ENCODE results near the gene ADSL.

The ADSL gene

DNA sequence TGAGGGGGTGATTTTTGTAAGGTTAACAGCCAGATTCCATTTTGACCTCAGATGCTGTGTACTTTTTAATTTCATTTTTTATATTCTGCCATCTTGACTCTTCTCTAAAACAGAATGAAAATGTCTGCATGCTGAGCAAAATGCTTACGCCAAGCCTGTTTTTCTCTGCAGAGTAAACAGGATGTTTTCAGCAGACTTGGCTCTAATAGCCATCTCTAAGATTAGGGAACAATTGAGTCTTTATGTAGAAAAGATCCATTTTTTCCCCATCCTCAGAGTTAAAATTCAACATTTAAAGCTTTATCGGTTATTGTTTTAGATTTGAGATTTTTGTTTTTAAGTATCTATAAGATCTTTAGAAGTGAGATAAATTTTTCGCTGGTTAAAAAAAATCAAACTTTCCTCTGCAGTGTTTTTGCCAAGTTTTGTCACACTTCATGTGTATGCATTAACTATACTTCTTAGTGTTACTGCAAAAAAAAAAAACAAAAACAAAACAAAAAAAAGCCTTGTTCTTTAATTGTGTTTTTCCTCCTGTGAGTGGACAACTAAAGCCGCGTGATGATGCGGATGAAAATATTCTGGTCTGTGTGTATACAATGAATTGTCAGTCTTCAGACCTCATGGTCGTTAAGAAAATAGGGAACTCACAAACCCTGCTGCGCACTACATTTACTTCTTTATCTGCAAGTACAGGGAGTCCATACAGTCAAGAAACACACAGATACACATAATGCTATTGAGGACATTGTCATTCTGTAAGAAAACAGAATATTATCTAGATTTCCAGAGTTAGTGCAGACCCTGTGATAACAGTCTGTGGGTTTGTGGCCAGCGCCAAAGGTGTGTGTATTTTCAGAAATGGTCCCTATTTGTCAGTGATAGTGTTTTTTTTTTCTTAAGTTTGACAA is 17.5 kb upstream of the ADSL start:
- no peak for DNase-seq (ENCODE audit: low spot score)

DNA sequence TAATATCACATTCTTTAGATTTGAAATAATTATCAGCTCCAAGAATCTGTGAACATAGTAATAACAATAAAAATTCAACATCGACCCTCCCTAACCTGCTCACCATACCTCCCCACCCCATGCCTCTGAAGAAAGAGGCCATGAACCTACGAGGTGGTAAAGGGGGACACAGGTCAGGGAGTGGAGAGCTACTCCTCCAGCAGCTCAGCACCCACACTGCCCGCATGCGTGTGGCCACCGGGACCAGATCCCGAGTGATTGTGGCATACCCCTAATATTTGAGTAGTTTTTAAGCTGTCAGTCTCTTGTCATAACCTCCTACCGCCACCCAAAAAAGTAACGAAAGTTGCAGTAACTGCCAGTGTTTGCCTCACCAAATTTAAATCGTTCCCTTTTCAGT is 16.8 kb upstream of the ADSL start:
- no peak for DNase-seq (ENCODE audit: low spot score)

DNA sequence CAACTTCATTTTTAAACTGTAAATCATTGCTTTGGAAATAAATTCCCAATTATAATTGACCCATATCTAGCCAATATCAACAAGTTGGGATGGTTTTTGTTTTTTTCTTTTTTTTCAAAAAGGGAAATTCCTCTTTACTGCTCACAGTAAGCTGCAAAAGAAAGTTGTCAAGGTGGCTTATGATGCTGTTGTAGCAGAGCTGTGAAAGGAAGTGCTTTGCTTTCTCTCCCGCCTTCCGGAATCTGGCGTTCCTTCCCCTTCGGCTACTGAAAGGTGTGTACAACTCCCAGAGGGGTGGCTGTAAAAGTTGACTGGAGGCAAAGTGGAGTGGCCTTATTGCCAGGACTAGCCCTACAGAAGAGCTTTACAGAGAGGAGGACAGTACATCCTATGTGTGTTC is 16.2 kb upstream of the ADSL start:
- DNase-seq (ENCODE audit: low spot score), result no peak

DNA sequence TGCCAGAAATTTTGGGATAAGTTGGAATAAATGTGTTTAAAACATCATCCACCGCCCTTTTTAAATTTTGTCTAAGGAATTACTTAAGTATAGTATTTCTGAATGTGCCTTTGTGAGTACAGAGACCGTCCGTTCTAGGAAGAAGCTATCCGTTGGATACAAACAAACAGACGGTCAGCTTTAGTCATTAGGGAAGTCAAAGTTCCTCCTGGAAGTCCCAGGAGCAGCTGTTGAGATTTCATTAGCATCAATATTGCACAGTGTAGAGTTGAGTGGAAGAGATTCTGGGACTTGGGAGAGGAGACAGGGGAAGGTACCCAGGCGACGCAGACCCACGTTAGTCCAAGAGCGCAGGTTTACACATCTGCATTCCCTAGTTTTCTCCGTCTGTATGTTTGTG is 15.7 kb upstream of the ADSL start:
- DNase-seq (ENCODE audit: low spot score), result no peak

DNA sequence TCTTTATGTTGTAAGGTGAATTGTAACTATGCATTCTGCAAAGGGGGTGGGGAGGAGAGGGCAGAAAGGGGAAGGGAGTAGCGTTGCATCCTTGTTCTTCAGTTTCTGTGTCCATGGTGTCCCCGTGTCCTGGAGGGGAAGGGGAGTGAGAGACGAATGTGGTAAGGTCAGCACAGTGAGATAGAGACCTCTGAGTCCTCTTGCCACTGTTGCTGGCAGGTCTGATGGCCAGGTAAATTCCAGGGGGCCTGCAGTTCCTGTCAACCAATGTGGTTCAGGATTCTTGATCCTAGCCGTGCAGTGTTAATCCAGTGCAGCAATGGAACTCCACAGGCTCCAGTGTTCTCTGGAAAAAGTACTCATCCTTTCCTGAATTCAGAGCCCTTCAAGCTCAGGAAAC is 14.6 kb upstream of the ADSL start:
- no peak for DNase-seq (ENCODE audit: low spot score)

DNA sequence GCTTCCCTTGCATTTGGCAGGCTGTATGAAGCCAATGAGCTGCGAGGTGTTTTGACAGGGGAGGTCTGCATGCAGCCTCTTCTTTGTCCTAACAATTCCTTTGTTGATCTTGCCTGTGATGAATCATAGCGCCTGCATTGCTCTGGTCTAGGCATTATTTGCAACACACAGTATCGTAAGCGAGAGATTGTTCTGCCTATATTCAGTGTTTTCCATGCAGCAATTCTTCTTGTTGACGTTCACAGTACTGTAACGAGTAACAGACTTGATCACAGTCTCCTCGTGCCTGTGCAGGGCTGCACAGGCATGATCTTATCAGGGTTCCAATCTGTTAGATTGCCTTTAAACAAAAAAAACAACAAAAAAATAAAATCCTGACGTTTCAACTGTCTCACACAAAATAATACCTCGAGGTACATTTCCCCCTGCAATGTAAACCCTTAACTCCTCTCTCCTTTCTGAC is 13.9 kb upstream of the ADSL start:
- DNase-seq (ENCODE audit: low spot score), result no peak

DNA sequence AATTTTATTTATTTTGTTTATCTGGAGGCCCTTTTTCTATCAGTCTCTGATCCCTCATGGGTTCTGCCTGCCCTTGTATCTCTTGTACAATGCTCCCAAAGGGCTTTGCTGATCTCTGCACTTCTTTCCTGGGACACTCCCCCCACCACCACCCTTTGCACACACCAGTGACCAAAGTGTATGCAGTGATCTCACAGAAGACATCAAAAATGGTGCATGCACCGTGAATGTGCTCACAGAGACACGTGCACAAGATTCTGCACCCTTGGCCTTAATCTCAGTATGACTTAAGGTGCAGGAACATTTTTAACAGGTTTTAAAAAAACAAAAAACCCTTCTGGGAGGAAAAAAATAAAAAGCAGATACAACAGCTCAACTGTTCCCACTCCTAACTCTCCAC is 12.2 kb upstream of the ADSL start:
- no peak for DNase-seq (ENCODE audit: low spot score)

DNA sequence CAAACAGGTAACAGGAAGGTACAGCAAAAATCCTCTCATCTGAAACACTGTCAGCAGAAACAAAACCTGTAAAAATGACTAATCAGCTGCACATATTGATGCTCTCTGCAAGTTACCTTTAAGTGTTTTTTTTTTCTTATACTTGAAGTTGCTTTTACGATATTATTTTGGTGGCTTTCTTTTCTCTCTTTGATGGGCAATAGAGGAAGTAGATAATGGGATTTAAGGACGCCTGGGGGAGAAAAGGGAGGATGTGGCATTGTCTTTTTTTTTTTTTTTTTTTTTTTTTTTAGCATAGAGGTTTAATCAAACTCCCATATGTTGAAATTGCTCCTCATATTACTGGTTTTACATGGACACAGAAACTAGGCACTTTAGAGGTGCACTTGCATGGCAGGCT is 11.4 kb upstream of the ADSL start:
- DNase-seq (ENCODE audit: low spot score), result no peak

DNA sequence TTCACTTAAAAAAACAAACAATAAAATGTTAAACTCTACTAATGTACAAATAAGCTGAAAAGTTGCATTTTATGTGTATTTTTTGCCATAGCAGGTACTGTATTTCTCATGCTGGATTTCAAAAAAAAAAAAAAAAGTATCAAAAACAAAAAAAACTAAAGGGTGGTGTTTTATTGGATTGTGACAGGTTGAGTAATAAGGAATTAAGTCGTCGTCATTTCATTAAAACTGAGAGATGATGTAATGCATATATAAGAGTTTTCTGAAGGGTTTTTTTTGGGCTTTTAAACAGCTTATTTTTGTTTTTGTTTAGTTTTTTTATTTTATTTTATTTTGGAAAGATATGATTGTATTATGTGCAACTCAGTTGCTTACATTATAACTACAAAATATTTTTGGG is 10.9 kb upstream of the ADSL start:
- no peak for DNase-seq (ENCODE audit: low spot score)

DNA sequence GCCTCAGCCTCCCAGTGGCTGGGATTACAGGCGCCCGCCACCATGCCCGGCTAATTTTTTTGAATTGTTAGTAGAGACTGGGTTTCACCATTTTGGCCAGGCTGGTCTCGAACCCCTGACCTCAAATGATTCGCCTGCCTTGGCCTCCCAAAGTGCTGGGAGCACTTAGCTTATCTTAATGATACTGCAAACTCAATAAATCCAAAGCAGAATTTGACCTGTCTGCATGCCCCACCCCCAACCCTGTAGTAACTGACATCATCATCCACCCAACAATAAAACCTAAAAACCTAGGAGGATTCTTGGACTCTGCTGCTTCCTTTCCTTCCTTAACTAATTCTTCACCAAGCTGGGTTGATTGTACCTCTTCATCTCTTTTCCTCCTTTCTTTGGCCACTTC is 6.3 kb upstream of the ADSL start:
- DNase-seq (ENCODE audit: low spot score), result no peak

DNA sequence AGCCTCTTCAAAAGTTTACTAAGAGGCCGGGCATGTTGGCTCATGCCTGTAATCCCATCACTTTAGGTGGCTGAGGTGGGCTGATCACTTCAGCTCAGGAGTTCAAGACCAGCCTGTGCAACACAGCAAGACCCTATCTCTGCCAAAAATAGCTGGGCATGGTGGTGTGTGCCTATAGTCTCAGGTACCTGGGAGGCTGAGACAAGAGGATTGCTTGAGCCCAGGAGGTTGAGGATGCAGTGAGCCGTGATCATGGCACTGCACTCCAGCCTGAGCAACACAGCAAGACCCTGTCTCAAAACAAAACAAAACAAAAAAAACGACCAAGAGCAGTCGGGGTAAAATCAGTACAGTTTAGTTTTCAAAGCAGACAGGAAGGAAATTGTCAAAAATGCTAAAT is 4.7 kb upstream of the ADSL start:
- no peak for DNase-seq (ENCODE audit: low spot score)

DNA sequence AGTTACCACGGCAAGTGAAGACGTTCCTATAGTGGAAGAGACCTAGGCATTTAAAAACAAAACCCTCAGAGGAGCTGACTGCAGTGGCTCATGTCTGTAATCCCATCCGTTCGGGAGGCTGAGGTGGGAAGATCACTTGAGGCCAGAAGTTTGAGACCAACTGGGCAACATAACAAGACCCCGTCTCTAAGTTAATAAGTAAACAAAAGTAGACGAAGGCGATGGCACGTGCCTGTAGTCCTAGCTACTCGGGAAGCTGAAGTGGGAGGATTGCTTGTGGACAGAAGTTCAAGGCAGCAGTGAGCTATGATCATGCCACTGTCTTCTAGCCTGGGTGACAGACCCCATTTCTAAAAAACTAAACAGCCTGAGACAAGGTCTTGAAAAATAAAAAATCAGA is 3.8 kb upstream of the ADSL start:
- DNase-seq (ENCODE audit: low spot score), result no peak

DNA sequence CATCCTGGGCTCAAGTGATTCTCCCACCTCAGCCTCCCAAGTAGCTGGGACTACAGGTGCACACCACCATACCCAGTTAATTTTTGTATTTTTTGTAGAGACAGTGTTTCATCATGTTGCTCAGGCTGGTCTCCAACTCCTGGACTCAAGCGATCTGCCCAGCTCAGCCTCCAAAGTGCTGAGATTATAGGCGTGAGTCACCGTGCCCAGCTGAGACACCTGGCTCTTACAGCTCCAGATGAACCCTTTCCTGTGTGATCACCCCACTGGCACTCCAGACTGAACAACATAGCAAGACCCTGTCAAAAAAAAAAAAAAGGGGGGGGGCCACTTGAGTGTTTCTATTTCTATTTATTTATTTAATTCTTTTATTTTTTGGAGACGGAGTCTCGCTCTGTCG is 1.0 kb upstream of the ADSL start:
- no peak for DNase-seq (ENCODE audit: low spot score)

DNA sequence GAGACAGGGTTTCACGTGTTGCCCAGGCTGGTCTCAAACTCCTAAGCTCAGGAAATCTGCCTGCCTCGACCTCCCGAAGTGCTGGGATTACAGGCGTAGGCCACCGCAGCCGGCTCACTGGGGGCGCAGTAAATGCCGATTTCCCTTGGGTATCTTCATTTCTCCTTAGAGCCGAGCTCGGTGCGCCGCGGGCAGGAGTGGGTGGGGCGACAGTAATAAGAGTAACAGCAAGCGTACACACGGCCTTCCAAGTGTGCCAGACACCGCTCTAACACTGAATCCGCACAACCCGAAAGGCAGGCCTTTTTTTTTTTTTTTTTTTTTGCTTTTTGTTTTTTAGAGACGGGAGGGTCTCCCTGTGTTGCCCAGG is 500 bp upstream of the ADSL start:
- DNase-seq (ENCODE audit: low spot score), result peak; percentile 31

DNA sequence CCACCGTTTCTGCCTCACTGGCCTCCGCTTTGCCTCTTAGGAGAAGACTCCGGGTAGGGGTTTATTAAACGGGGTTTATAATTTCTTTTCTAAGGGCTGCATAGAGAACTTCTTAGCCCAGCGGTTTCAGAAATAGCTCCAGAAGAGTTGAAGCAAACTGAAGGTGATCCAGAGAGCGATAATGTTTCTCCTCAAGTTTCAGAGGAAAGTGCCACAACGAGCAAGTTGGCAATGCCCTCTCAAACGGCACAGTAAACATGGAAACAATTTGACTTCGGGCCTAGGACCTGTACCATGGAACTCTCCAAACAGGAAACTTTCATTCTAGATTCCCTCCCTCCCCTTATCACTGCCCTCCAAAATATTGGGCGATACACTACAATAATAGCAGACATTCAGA is 1.0 kb downstream of the ADSL start:
- no peak for DNase-seq (ENCODE audit: low spot score)

DNA sequence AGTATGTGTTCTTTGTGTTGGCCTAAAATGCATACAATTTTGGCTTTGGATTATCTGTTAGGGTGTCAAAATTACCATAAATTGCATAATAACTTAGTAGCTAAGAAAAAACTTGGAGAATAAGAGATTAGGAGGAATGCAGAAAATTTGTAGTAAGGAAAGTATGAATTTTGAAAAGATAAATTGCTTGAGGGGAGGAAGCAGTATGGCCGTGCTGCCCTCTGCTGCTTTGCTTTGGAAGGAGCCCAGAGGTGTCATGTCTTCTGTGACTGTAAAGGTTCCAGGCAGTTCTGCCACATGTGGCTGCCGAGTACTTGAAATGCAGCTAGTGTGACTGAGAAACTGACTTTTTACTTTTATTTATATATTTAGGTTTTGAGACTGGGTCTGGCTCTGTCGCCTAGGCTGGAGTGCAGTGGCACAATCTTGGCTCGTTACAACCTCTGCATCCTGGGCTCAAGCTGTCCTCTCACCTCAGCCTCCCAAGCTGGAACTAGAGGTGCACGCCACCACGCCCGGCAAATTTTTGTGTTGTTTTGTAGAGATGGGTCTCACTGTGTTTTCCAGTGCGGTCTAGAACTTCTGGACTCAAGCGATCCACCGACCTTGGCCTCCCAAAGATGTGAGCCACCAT is 1.8 kb downstream of the ADSL start:
- peak; percentile 63 for DNase-seq (ENCODE audit: low spot score)

DNA sequence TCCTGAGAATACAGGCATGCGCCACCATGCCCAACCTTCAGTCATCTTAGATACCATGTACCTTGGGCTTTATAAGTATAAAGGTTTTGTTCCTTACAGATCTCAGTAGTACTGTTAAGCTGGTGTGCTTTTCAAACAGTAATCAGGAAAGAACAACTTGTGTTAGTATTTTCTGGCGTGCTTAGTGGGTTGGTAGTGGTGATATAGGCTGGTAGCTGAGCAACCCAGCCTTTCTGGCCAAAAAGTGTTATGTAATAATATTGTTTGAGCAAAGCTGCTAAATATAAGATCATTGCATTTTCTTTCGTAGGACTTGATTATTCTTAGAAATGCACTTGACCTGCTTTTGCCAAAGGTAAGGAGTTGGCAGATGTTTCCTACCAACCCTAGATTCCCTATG is 6.5 kb downstream of the ADSL start:
- no peak for DNase-seq (ENCODE audit: low spot score)

DNA sequence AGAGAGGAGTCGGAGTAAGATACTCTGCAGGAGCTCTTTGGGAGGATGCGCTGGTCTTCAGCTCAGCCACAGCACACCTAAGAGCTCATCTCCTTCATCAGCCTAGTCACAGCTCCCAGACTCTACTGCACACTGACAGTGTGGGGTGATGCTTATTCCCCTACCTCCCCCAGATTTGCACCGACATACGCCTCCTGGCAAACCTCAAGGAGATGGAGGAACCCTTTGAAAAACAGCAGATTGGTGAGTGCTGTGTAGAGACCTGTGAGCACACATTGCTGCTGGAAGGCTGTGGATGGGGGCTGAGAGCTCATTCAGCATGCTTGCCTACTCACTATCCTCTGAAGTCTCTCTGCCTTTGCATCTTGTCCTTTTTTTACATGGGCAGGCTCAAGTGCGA is 14.8 kb downstream of the ADSL start:
- no peak for DNase-seq (ENCODE audit: low spot score)

DNA sequence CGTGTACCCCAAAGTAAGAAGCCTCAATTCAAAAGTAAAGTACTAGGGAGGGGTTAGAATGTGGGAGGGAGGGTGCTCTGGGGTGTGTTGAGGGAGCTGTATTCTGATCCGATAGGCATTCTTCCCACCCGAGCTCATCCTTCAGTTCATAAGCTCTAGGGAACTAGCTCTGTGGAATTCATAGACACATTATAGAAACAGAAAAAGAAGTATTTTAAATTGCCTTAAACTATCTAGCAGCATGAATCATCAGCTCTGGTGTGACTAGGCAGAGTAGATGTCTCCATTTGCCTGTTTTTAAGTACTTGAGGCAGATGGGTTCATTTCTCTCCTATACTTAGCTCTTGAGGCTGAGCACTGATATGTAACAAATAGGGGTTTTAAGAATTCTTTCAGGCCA is 16.8 kb downstream of the ADSL start:
- no peak for DNase-seq (ENCODE audit: low spot score)

DNA sequence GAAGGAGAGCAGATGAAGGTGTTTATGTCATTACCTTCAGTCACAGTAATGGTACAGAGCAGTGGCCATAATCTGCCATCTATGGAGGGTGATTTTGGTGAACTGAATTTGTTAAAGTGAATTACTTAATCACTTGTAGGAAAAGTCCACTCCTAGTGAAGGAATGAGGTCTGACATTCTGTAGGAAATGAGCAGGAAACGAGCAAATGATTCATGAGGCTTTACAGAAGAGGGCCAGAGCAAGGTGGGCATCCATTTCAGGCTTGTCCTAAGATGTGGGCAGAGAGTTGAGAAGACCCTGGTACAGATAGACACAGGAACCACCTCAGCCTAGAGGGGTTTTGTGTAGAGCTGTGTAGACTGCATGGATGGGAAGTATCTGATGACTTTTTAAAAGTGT is 18.1 kb downstream of the ADSL start:
- DNase-seq (ENCODE audit: low spot score), result no peak

DNA sequence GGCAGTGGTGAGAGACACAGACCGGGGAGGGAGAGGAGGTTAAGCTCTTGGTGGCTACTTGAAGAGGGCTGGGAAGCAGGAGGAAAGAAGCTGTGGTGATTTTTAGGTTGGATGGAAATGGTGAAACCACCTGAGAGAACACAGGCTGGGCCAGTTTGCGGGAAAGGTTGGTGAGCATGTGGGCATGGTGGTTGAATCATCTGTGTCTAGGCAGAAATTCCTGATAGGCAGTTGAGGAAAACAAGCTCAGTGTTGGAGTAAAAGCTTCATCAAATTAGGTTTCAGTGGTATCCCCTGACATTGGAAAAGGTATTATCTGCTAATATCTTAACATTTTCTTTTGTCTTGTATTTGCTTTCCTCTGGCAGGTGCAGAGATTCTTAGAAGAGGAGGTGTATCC is 19.8 kb downstream of the ADSL start:
- no peak for DNase-seq (ENCODE audit: low spot score)

DNA sequence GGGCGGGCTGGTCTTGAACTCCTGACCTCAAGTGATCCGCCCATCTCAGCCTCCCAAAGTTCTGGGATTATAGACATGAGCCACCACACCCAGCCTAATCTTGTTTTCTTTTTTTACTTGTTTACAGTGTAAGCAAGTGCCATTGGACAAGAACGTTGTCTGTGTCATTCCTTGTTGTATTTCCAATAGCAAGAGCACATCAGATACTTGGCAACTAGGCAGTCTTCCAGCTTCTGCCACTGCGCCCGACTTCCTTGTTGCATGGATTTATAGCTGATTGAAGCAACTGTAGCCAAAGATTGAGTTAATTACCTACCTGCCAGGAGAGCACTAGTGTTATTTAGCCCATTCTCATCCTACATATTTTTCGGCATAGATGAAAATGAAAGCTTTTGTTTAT is 21.0 kb downstream of the ADSL start:
- DNase-seq (ENCODE audit: low spot score), result no peak

DNA sequence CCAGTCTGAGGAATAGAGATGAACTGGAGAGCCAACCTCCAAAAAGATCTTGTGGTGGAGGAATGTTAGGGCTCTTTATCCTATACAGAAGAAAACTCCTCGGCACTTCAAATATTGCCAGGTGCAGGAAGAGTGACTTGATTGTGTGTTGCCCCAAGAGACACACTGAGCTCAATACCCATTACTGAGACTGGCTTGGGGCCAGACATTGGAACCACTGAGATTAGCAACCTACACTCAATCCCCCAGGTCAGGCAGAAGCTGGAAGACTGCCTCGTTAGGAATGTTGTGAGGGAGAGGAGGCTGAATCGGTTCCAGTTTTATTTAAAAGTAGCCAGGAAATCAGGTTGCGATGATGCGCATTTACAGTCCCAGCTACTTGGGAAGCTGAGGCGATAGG is 21.7 kb downstream of the ADSL start:
- DNase-seq (ENCODE audit: low spot score), result no peak

DNA sequence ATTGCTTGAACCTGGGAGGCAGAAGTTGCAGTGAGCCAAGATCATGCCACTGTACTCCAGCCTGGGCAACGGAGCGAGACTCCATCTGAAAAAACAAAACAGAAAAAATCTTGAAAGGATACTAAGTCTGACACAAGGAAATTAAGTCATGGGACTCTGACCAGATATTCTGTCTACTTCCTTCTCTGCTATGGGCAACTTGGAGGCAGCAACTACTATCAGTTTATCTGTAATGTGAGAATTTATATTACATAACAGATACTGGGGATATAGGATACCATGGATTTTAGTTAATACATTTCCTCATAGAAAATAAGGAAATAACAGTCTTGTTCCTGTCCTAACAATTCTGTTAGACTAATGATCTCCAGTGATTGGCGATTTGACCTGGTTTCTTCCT is 22.5 kb downstream of the ADSL start:
- no peak for DNase-seq (ENCODE audit: low spot score)
